T-cell (primary cell): ENCODE results near the gene MRPL2. TPM values are rescaled to one million over a fixed set of nuclear protein-coding genes. Genes with fewer than 3 reads are reported as not detected.
"Not testable (repeated sequence)": the region's sequence is repeated elsewhere in the genome, so short reads cannot be mapped to it uniquely, and the experiment has no call there.

ENCODE experiments used
- ATAC-seq, 4 experiments: fragments of 200-7000 bp in 3 of 4; fragments of 150-1000 bp in 1 of 4; cut with Tn5 transposase; replicated peaks in 1 of 4; 1 replicate in 3 of 4; 2 replicates in 1 of 4; pipeline ENCODE4 v1.10.0; 2021; ENCODE audit warnings: moderate library complexity in 3 of 4, mild to moderate bottlenecking in 2 of 4, moderate number of reproducible peaks in 1 of 4
- CTCF ChIA-PET, 2 donors: fragments of 300-600 bp; sonication (Branson Sonifier 250); formaldehyde crosslinking; loops; one replicate each; lab custom pipeline; 2022; ENCODE audit warnings: antibody characterized with exemption in 2 of 2; lab: Charles Lee
- POLR2A ChIA-PET, 2 donors: fragments of 300-600 bp; sonication (Branson Sonifier 250); formaldehyde crosslinking; loops; one replicate each; lab custom pipeline; 2022; ENCODE audit warnings: antibody characterized with exemption in 2 of 2; lab: Charles Lee
- DNase-seq, 35 experiments: peaks; one replicate each; pipeline versions ENCODE4 v3.0.0 to v3.0.0-alpha.2; 2013 to 2023
- H3K27ac ChIP-seq: one replicate; pipeline ENCODE4 v1.5.1; 2013; ENCODE audit warnings: low read length
- H3K27me3 ChIP-seq, 2 experiments: replicated peaks in 1 of 2; 1 replicate in 1 of 2; 2 replicates in 1 of 2; pipeline versions ENCODE4 v1.6.1 to v1.7.0; 2013; ENCODE audit warnings: low read length in 1 of 2, mixed read lengths in 1 of 2; ENCODE audit not compliant: control insufficient read depth in 2 of 2, insufficient read depth in 2 of 2; ENCODE audit errors: extremely low read depth in 1 of 2
- H3K36me3 ChIP-seq, 2 donors: 1 replicate in 1 of 2; 2 replicates in 1 of 2; pipeline versions ENCODE4 v1.6.1 to v1.7.0; 2013; ENCODE audit warnings: low read length in 1 of 2; ENCODE audit not compliant: control insufficient read depth in 2 of 2, insufficient read depth in 1 of 2; ENCODE audit errors: extremely low read depth in 1 of 2
- H3K4me1 ChIP-seq, 2 experiments: 1 replicate in 1 of 2; 2 replicates in 1 of 2; pipeline versions ENCODE4 v1.6.1 to v1.7.0; 2013; ENCODE audit warnings: low read length in 2 of 2, mixed read lengths in 1 of 2; ENCODE audit not compliant: insufficient read depth in 2 of 2, control insufficient read depth in 1 of 2; ENCODE audit errors: extremely low read depth in 1 of 2
- H3K4me3 ChIP-seq, 2 donors: 1 replicate in 1 of 2; 2 replicates in 1 of 2; pipeline versions ENCODE4 v1.5.1 to v1.7.0; 2013; ENCODE audit warnings: mild to moderate bottlenecking in 2 of 2, low read length in 1 of 2, moderate library complexity in 1 of 2; ENCODE audit not compliant: control insufficient read depth in 1 of 2; ENCODE audit errors: extremely low read depth in 1 of 2
- H3K9me3 ChIP-seq: 2 replicates; pipeline ENCODE4 v1.7.0; 2013
- H3K27ac Mint-ChIP-seq, 2 donors: one replicate each; pipeline ENCODE4 v1.8.0; 2020 to 2021; ENCODE audit warnings: mild to moderate bottlenecking in 2 of 2, mixed read lengths in 2 of 2
- H3K27me3 Mint-ChIP-seq, 2 donors: one replicate each; pipeline ENCODE4 v1.8.0; 2021 to 2022; ENCODE audit warnings: mixed read lengths in 2 of 2
- H3K36me3 Mint-ChIP-seq: one replicate; pipeline ENCODE4 v1.8.0; 2021; ENCODE audit warnings: mixed read lengths
- H3K4me1 Mint-ChIP-seq, 3 donors: one replicate each; pipeline ENCODE4 v1.8.0; 2020 to 2022; ENCODE audit warnings: mixed read lengths in 3 of 3, mild to moderate bottlenecking in 1 of 3
- H3K4me3 Mint-ChIP-seq, 3 donors: one replicate each; pipeline ENCODE4 v1.8.0; 2020 to 2022; ENCODE audit warnings: mild to moderate bottlenecking in 3 of 3, mixed read lengths in 3 of 3, moderate library complexity in 3 of 3
- H3K9me3 Mint-ChIP-seq, 3 donors: one replicate each; pipeline ENCODE4 v1.8.0; 2020 to 2022; ENCODE audit warnings: mixed read lengths in 3 of 3
- WGBS: methylation state at CpG from one replicate; pipeline ENCODE4 v1.1.5; 2013; ENCODE audit warnings: missing lambda C conversion rate; ENCODE audit not compliant: insufficient coverage; 5-methylcytosine and 5-hydroxymethylcytosine counted together
- total RNA-seq, 35 experiments: library from RNA in 6 of 35; stranded (reverse) in 6 of 35; fragments of 120-200 nt in 1 of 35; gene quantifications; one replicate each; pipeline versions ENCODE4 v1.2.1 to v1.2.4 and lab custom pipeline; 2013 to 2026

The MRPL2 gene
- total RNA-seq, 5 donors from 2014 or later (not counting 1 experiment from before 2014, with no cell fraction given): 34.8 to 66.3 (median 52.0) TPM

DNA sequence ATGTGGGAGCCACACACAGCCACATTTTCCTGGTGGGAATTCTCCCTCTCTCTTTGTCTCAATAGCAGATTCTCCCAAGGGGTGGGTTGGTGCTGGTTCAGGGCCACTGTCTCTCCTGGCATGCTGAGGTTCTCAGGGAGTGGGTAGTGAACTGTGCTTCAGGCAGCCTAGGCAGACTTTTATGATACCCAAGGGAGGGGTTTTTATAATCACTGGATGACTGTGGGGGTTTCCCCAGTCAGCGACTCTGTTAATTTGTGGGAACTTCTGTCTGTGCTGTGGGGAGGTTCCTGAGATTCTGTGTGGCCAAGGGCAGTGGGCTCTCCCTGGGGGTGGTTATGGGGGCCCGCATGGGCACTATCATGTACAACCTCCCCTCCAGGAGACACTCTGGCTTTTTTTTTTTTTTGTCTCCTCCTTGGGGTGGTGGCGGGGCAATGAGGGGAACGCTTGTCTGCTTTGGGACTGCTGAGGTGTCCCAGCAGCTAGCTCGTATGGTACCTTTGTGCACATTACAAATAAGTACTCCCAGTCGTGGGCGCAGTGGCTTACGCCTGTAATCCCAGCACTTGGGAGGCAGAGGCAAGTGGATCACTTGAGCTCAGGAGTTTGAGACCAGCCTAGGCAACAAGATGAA lies 26.9 kb upstream of the MRPL2 start:
- no peak overlapping the region for H3K4me3 Mint-ChIP-seq
- Histone ChIP-seq H3K4me1 (peaks cover 0 to 2% of the 10 kb centered on the region in 2 experiments), H3K27me3 (peaks cover 0 to 11% of the 10 kb centered on the region in 2 experiments), H3K9me3 (no peaks in the 10 kb centered on the region), H3K27ac (no peak overlapping the region), H3K36me3 (no peaks in the 10 kb centered on the region), H3K4me3 (no peak overlapping the region)
- ChIA-PET POLR2A (no interaction called here), CTCF (interaction anchor here (0.6 to 0.7 kb wide), 2 partner anchors 17 to 151 kb away, joined by 3 to 4 read pairs; no protein-coding TSS in a partner anchor)
- no peaks in the 10 kb centered on the region for H3K36me3 Mint-ChIP-seq
- H3K27ac Mint-ChIP-seq: no peak overlapping the region
- DNase-seq: no peak
- no peak for ATAC-seq
- no peaks in the 10 kb centered on the region for H3K4me1 Mint-ChIP-seq
- peaks cover 3 to 8% of the 10 kb centered on the region in 2 donors for H3K27me3 Mint-ChIP-seq
- no peaks in the 10 kb centered on the region for H3K9me3 Mint-ChIP-seq
- WGBS: no CpG with 5 or more reads among the region's 8 CpGs

DNA sequence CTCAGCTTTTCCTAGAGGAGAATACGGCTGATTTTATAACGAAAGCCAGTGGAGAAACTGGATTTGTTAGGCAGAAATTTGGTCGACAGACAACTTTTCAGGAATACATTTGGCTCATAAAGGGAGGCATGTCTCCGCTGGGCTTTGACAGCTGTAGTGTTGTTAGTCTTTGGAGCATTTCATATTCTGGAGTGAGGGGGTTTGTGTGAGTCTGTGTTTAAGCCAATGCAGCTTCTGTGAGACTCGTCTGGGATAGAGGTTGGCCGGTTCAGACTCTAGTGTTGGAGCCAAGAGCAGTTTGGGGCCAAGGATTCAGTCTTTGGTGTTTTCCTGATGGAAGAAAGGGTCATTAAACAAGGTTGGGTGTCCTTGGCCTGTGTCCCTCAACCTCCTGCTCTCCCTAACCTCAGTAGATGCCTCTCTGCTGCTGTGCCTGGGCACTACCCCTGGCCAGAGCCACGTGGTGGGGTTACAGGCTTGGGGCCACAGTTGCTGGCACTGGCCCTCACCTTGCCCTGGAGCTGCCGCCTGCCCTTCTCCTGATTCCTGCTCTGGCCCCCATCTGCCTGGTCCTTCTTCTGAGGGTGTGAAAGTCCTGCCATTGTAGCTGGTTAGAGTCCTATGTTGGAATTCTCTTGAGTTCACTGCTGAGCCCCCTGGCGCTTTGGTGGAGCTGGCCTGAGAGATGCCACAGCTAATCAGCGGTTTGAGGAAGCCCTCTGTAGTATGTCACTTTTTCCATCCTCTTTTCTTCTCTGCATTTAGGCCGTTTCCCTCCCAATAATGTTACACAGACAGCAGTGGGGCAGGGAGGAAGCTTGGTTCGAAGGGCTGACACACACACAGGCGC lies 23.8 kb upstream of the MRPL2 start:
- WGBS: 92% methylated on average over 5 of the region's 13 CpGs
- ChIA-PET POLR2A (no interaction called here), CTCF (no interaction called here)
- Histone ChIP-seq H3K4me1 (peaks cover 0 to 2% of the 10 kb centered on the region in 2 experiments), H3K36me3 (no peaks in the 10 kb centered on the region), H3K9me3 (no peaks in the 10 kb centered on the region), H3K4me3 (no peak overlapping the region), H3K27ac (no peak overlapping the region), H3K27me3 (peaks cover 0 to 14% of the 10 kb centered on the region in 2 experiments)
- peaks cover 9 to 16% of the 10 kb centered on the region in 2 donors for H3K27me3 Mint-ChIP-seq
- H3K4me3 Mint-ChIP-seq: no peak overlapping the region
- DNase-seq (no peak), ATAC-seq (no peak)
- H3K36me3 Mint-ChIP-seq: no peaks in the 10 kb centered on the region
- no peaks in the 10 kb centered on the region for H3K4me1 Mint-ChIP-seq
- H3K27ac Mint-ChIP-seq: no peak overlapping the region
- H3K9me3 Mint-ChIP-seq: no peaks in the 10 kb centered on the region

DNA sequence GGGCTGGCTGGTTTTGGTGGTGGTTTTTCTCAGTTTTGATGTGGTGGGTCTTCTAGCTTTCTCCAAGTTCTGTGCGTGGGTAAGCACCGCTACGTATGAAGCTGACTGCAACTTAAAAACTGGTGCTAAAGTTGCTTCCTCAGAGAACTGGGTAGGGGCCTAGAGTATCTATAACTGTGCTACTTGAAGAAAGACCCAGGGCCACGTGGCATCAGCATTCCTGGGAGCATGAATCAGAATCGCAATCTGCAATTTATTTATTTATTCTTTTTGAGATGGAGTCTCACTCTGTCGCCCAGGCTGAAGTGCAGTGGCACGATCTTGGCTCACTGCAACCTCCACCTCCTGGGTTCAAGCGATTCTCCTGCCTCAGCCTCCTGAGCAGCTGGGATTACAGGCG lies 22.7 kb upstream of the MRPL2 start:
- DNase-seq, POLR2A ChIA-PET, H3K4me3 ChIP-seq, H3K9me3 Mint-ChIP-seq, H3K4me3 Mint-ChIP-seq, H3K4me1 Mint-ChIP-seq, CTCF ChIA-PET, H3K4me1 ChIP-seq, H3K36me3 ChIP-seq, H3K27ac ChIP-seq, H3K9me3 ChIP-seq, H3K36me3 Mint-ChIP-seq, ATAC-seq, H3K27ac Mint-ChIP-seq: not testable (repeated sequence)
- H3K27me3 ChIP-seq: peaks cover 0 to 25% of the 10 kb centered on the region in 2 experiments
- WGBS: 16% methylated on average over 4 of the region's 9 CpGs
- peaks cover 14 to 27% of the 10 kb centered on the region in 2 donors for H3K27me3 Mint-ChIP-seq

DNA sequence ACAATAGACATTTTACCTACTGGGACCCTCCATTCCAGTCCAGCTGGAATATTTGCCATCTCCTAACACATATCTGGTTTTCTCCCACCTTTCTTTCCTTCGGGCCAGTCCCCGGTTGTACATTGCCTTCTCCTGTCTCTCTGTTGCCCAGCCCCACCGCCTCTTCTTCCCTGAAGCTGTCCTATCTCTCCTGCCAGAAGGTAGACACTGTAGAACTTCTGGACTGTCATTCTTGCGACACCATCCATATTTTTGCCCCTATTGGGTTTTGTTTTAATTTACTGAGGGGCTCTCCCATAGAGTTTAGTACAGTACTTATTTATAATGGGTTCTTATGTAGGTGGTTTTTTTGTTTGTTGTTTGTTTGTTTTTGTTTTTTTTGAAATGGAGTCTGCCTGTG lies 21.8 kb upstream of the MRPL2 start:
- H3K27me3 Mint-ChIP-seq: peaks cover 14 to 29% of the 10 kb centered on the region in 2 donors
- peaks cover 0 to 10% (median 4%) of the 10 kb centered on the region in 3 donors for H3K4me1 Mint-ChIP-seq
- no peaks in the 10 kb centered on the region for H3K9me3 ChIP-seq
- 92% methylated on average over 2 of the region's 4 CpGs for WGBS
- peaks cover 2 to 14% of the 10 kb centered on the region in 2 experiments for H3K4me1 ChIP-seq
- no peak overlapping the region for H3K27ac Mint-ChIP-seq
- ChIA-PET CTCF (no interaction called here), POLR2A (no interaction called here)
- H3K4me3 ChIP-seq: no peak overlapping the region
- peaks cover 0 to 28% of the 10 kb centered on the region in 2 experiments for H3K27me3 ChIP-seq
- H3K4me3 Mint-ChIP-seq: no peak overlapping the region
- H3K27ac ChIP-seq: no peak overlapping the region
- H3K36me3 ChIP-seq: no peaks in the 10 kb centered on the region
- DNase-seq (no peak), ATAC-seq (no peak)
- H3K9me3 Mint-ChIP-seq: no peaks in the 10 kb centered on the region
- no peaks in the 10 kb centered on the region for H3K36me3 Mint-ChIP-seq

DNA sequence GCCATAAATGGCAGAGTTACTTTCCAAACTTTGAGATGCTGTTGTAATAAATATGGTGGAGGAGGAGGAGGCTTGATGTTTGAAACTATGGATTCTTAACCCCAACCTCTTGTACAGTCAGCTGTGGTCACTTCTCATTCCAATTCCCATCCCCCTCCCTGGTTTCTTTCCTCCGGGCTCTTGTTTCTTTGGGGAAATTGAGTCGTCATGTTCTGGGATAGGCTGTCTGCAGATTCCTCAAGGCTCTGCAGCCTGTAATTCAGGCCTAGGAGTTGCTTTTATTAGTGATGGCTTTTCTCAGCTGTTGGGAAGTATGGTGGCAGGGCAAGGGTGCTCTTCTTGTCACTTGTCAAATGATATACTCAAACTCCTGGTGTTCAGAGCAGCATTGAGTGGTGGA lies 19.5 kb upstream of the MRPL2 start:
- ChIA-PET CTCF (no interaction called here), POLR2A (no interaction called here)
- no peak overlapping the region for H3K4me3 ChIP-seq
- H3K36me3 ChIP-seq: peaks cover 0 to 3% of the 10 kb centered on the region in 2 donors
- no peak for ATAC-seq
- peaks cover 7% of the 10 kb centered on the region for H3K36me3 Mint-ChIP-seq
- peaks cover 10 to 35% of the 10 kb centered on the region in 2 donors for H3K27me3 Mint-ChIP-seq
- H3K4me1 ChIP-seq: peaks cover 2 to 23% of the 10 kb centered on the region in 2 experiments
- peaks cover 0 to 15% (median 6%) of the 10 kb centered on the region in 3 donors for H3K4me1 Mint-ChIP-seq
- H3K4me3 Mint-ChIP-seq: no peak overlapping the region
- H3K27me3 ChIP-seq: peaks cover 0 to 41% of the 10 kb centered on the region in 2 experiments
- H3K9me3 ChIP-seq: no peaks in the 10 kb centered on the region
- H3K27ac ChIP-seq: no peak overlapping the region
- DNase-seq: no peak
- H3K27ac Mint-ChIP-seq: no peak overlapping the region
- WGBS: no CpG with 5 or more reads among the region's 2 CpGs
- no peaks in the 10 kb centered on the region for H3K9me3 Mint-ChIP-seq

DNA sequence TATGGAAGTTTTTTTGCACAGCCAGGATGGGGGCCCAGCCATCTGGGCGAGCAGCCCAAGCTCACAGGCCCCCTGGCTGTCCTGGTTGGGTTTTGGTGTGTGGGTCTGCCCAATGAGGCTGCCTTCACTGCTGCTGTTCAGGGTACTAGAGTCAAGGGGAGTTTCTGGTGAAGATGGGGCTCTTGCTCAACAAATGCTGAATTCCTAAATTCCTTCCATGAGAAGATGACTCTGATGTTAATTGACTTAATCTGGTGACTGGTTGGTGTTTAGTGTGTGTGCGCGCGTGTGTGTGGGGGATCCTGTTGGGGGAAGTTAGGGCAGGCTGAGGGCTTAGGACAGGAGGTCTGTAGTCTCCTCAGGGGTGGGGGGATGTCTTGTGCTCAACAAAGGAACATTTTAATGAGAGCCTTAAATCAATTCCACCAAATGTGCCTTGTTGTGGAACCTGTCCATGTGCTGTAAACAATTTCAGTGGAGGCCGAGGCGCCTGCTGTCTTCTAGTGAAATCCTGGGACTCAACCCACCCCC lies 18.8 kb upstream of the MRPL2 start:
- Histone ChIP-seq H3K27me3 (peaks cover 0 to 39% of the 10 kb centered on the region in 2 experiments), H3K4me1 (peaks cover 0 to 23% of the 10 kb centered on the region in 2 experiments), H3K9me3 (no peaks in the 10 kb centered on the region), H3K4me3 (no peak overlapping the region), H3K27ac (no peak overlapping the region), H3K36me3 (peaks cover 0 to 3% of the 10 kb centered on the region in 2 donors)
- Mint-ChIP-seq H3K4me3 (peak overlapping the region; percentile 4 to 65 (median 59)), H3K36me3 (peaks cover 13% of the 10 kb centered on the region), H3K4me1 (peaks cover 0 to 15% (median 6%) of the 10 kb centered on the region in 3 donors), H3K27ac (no peak overlapping the region), H3K9me3 (no peaks in the 10 kb centered on the region), H3K27me3 (peaks cover 10 to 32% of the 10 kb centered on the region in 2 donors)
- ChIA-PET CTCF (no interaction called here), POLR2A (no interaction called here)
- 96% methylated on average over 5 of the region's 6 CpGs for WGBS
- ATAC-seq (no peak), DNase-seq (no peak)
